ENCODE results near the gene C1orf174.

GRCh38 chr1:3871451-3871805 is 28.6 kb downstream of the C1orf174 start:
- TF ChIP-seq CTCF (IDR thresholded peaks at IDR 0.05) (no peak), POLR2A (IDR thresholded peaks at IDR 0.05) (no peak)
